ENCODE measurements around the gene FAM20C.
"Not testable (repeated sequence)": the region's sequence is repeated elsewhere in the genome, so short reads cannot be mapped to it uniquely, and the experiment has no call there.

The FAM20C gene

GRCh38 chr7:230274-230673 lies 37.9 kb downstream of the FAM20C start:
- no peak for DNase-seq

- DNase-seq: no peak
Observed at GRCh38 chr7:231030-231857, 38.9 kb downstream of the FAM20C start.

GRCh38 chr7:231858-232246 lies 39.5 kb downstream of the FAM20C start:
- DNase-seq: no peak

- no peak for DNase-seq
Observed at GRCh38 chr7:232410-233248, 40.3 kb downstream of the FAM20C start.

- no peak for DNase-seq
Observed at GRCh38 chr7:233249-234035, 41.1 kb downstream of the FAM20C start.

GRCh38 chr7:234051-234707 lies 41.8 kb downstream of the FAM20C start:
- no peak for DNase-seq

- DNase-seq: no peak
Observed at GRCh38 chr7:234708-235553, 42.6 kb downstream of the FAM20C start.

GRCh38 chr7:235576-236395 lies 43.4 kb downstream of the FAM20C start:
- DNase-seq: no peak

- DNase-seq: no peak
Observed at GRCh38 chr7:236967-237366, 44.6 kb downstream of the FAM20C start.

GRCh38 chr7:237385-237784 lies 45.0 kb downstream of the FAM20C start:
- no peak for DNase-seq

GRCh38 chr7:240146-240676 lies 47.8 kb downstream of the FAM20C start:
- no peak for DNase-seq

- DNase-seq: no peak
Observed at GRCh38 chr7:240887-241421, 48.6 kb downstream of the FAM20C start.

GRCh38 chr7:241513-241912 lies 49.1 kb downstream of the FAM20C start:
- DNase-seq: no peak

- not testable (repeated sequence) for DNase-seq
Observed at GRCh38 chr7:242826-243579, 50.6 kb downstream of the FAM20C start.

- not testable (repeated sequence) for DNase-seq
Observed at GRCh38 chr7:243580-243978, 51.2 kb downstream of the FAM20C start.

- DNase-seq: no peak
Observed at GRCh38 chr7:244974-245373, 52.6 kb downstream of the FAM20C start.

- DNase-seq: no peak
Observed at GRCh38 chr7:245574-246295, 53.4 kb downstream of the FAM20C start.

GRCh38 chr7:246451-246850 lies 54.1 kb downstream of the FAM20C start:
- no peak for DNase-seq

- DNase-seq: no peak
Observed at GRCh38 chr7:247181-247580, 54.8 kb downstream of the FAM20C start.
